Left ventricle myocardium inferior (tissue), 1 donor: Measurements from ENCODE around the gene RABGAP1. TPM values are rescaled to one million over a fixed set of nuclear protein-coding genes. Genes with fewer than 3 reads are reported as not detected.

Source experiments
- DNase-seq: peaks from one replicate; pipeline ENCODE4 v3.0.0-alpha.2; 2020
- H3K27ac ChIP-seq: fragments of 200-600 bp; replicated peaks from 2 replicates; pipeline ENCODE4 v1.8.0; 2021
- H3K27me3 ChIP-seq: fragments of 200-600 bp; 2 replicates; pipeline ENCODE4 v1.8.0; 2021; ENCODE audit warnings: low read depth
- H3K36me3 ChIP-seq: fragments of 200-600 bp; 2 replicates; pipeline ENCODE4 v1.8.0; 2021
- H3K4me1 ChIP-seq: fragments of 200-600 bp; 2 replicates; pipeline ENCODE4 v1.8.0; 2021
- H3K4me3 ChIP-seq: fragments of 200-600 bp; 2 replicates; pipeline ENCODE4 v1.8.0; 2021; ENCODE audit warnings: mild to moderate bottlenecking, moderate library complexity
- H3K9me3 ChIP-seq: fragments of 200-600 bp; replicated peaks from 2 replicates; pipeline ENCODE4 v1.8.0; 2021
- intact Hi-C: fragments of 100-400 bp; cut with micrococcal nuclease; formaldehyde crosslinking; loops from one replicate; pipeline ENCODE4 v1.11.0; 2022
- total RNA-seq: library from RNA; stranded (reverse); fragmentation: NEBNext Ultra II Directional; extraction: Animal tissue kit (Norgen Biotek cat#: 25700); gene quantifications from one replicate; pipeline ENCODE4 v1.2.1, GENCODE V29; 2021
- TF ChIP-seq, protein P1 (sequence below): fragments of 200-600 bp; IDR thresholded peaks from 2 replicates; pipeline ENCODE4 v1.8.0; 2021; ENCODE audit warnings: antibody characterized with exemption, mild to moderate bottlenecking, borderline replicate concordance
- donor health status: DM: no; HTN: yes; CAD: no; lungs with severe emphysema.

Gene RABGAP1
- total RNA-seq, 1 donor from 2014 or later = 48.2 TPM

DNA sequence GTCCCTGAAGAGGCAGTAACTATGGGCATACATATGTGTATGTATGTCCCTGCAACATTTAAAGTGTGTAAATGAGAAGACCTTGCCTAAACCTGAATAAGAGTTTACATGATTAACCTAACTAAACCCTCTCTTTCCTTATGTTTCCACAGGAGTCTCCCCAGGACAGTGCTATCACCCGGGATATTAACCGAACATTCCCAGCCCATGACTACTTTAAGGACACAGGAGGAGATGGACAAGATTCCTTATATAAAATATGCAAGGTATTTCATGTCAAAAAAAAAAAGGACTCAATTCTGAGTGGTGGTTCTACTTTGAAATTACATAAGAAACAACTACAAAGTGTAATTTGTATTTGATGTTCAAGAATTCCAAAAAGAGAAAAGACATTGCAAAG lies 124.4 kb downstream of the RABGAP1 start:
- Histone ChIP-seq H3K9me3 (no peaks in the 10 kb centered on the region), H3K36me3 (peaks cover 49% of the 10 kb centered on the region), H3K27me3 (no peaks in the 10 kb centered on the region), H3K4me1 (peaks cover 6% of the 10 kb centered on the region), H3K4me3 (no peak overlapping the region), H3K27ac (no peak overlapping the region)
- DNase-seq = no peak
- intact Hi-C loops = no loop called here
- TF ChIP-seq, protein P1, sequence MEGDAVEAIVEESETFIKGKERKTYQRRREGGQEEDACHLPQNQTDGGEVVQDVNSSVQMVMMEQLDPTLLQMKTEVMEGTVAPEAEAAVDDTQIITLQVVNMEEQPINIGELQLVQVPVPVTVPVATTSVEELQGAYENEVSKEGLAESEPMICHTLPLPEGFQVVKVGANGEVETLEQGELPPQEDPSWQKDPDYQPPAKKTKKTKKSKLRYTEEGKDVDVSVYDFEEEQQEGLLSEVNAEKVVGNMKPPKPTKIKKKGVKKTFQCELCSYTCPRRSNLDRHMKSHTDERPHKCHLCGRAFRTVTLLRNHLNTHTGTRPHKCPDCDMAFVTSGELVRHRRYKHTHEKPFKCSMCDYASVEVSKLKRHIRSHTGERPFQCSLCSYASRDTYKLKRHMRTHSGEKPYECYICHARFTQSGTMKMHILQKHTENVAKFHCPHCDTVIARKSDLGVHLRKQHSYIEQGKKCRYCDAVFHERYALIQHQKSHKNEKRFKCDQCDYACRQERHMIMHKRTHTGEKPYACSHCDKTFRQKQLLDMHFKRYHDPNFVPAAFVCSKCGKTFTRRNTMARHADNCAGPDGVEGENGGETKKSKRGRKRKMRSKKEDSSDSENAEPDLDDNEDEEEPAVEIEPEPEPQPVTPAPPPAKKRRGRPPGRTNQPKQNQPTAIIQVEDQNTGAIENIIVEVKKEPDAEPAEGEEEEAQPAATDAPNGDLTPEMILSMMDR = no peak

DNA sequence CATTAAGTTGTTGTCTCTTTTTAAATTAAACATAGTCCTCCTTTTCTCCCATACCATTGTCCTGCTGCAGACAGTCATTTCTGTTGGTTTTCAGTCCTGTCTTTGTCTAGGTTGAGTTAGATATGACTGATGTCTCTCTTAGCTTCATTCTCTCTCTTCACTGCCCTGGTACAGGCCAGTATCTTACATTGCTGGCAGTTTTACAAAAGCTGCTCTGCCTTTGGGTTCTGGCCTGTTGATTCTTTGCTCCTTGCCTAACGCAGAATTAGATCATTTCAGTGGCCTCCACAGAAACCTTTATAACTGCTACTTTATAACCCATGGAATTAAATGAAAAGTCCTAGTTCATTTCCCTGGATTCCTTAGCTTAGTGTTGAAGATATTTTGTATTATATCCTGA lies 126.3 kb downstream of the RABGAP1 start:
- intact Hi-C loops = no loop called here

DNA sequence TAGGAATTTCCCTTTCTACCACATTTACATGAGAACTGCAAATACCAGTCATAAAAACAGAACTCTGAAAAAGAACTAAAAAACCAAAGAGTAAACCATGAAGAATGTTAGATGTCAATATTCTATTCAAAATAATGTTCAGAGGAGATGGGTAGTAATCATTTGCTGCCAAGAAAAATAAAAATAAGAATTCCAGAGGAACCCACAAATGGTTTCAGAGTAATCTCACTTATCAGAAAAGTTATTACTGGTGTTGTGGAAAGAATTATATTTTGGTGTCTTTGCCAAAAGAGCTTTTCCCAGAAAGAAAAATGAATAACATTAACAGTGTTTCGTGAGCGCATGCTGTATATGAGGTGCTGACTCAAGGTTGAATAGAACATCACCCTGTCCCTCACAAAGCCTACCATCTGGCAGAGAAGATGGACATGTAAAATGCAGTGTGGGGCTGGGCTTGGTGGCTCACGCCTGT lies 128.2 kb downstream of the RABGAP1 start:
- Histone ChIP-seq H3K27ac (peak overlapping the region; percentile 24), H3K36me3 (peaks cover 49% of the 10 kb centered on the region)
- intact Hi-C loops = no loop called here

More for the DNA sequence above, 126.3 kb downstream of the RABGAP1 start:
- Histone ChIP-seq H3K4me1 (peaks cover 6% of the 10 kb centered on the region), H3K27ac (no peak overlapping the region), H3K36me3 (peaks cover 55% of the 10 kb centered on the region), H3K27me3 (no peaks in the 10 kb centered on the region), H3K4me3 (no peak overlapping the region), H3K9me3 (no peaks in the 10 kb centered on the region)
- TF ChIP-seq, protein P1 = no peak
- no peak for DNase-seq

DNA sequence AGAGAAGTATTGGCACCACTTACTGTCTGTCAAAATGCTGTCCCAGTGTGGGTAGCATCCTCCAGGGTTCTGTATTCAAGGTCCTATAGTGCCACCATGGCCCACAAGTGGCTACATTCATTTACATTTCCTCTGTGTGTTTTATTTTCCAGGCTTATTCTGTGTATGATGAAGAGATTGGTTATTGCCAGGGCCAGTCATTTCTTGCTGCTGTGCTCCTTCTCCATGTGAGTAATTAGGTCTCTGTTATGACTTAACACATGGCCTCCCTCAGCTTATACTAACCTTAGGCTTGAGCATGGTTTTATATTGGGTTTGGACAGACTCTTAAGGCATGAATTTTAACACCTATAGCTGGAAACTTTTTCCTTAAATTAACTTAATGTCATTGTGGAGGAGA lies 129.4 kb downstream of the RABGAP1 start:
- intact Hi-C loops = no loop called here
- H3K27ac ChIP-seq = no peak overlapping the region
- peaks cover 44% of the 10 kb centered on the region for H3K36me3 ChIP-seq

More for the DNA sequence above, 128.2 kb downstream of the RABGAP1 start:
- no peaks in the 10 kb centered on the region for H3K9me3 ChIP-seq
- no peaks in the 10 kb centered on the region for H3K27me3 ChIP-seq
- no peak for DNase-seq
- peaks cover 24% of the 10 kb centered on the region for H3K4me1 ChIP-seq
- H3K4me3 ChIP-seq = no peak overlapping the region
- TF ChIP-seq, protein P1 = no peak

DNA sequence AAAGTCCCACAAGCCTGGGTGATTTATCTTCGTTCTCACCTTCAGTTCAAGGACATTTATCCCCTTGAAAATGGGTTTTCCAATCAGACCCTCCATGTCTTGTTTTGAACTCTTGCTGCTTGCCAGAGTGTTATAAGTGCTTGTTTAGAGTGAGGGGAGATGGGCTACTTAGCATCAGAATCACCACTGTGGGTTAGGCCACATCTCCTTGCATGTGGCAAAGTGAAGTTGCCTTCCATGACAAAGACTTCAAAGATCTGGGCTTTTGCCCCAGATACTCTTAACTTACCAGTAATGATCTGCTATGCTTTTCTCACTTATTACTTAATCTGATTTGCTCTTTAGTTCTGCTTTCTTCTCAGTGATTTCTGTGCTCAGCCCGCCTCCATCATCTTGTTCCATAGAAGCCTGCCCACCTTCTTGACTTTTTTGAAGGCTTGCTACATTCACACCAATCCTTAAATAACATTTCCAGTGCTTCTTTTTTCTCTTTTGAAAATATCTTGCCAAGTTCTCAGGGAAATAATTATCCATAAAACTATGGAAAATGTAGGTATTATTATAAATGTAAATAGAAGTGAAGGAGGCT lies 131.7 kb downstream of the RABGAP1 start:
- TF ChIP-seq, protein P1 = no peak
- Histone ChIP-seq H3K27me3 (no peaks in the 10 kb centered on the region), H3K4me1 (peaks cover 33% of the 10 kb centered on the region), H3K4me3 (no peak overlapping the region), H3K9me3 (no peaks in the 10 kb centered on the region), H3K36me3 (peaks cover 38% of the 10 kb centered on the region), H3K27ac (no peak overlapping the region)
- intact Hi-C loops = no loop called here
- no peak for DNase-seq

More for the DNA sequence above, 129.4 kb downstream of the RABGAP1 start:
- TF ChIP-seq, protein P1 = no peak
- Histone ChIP-seq H3K4me1 (peaks cover 33% of the 10 kb centered on the region), H3K27me3 (no peaks in the 10 kb centered on the region), H3K4me3 (no peak overlapping the region), H3K9me3 (no peaks in the 10 kb centered on the region)
- DNase-seq = no peak
